Left ventricle myocardium inferior (tissue), 1 donor: Measurements from ENCODE around the gene C10orf143. TPM values are rescaled to one million over a fixed set of nuclear protein-coding genes. Genes with fewer than 3 reads are reported as not detected.

Experiments used
- DNase-seq: peaks from one replicate; pipeline ENCODE4 v3.0.0-alpha.2; 2020
- H3K27ac ChIP-seq: fragments of 200-600 bp; replicated peaks from 2 replicates; pipeline ENCODE4 v1.8.0; 2021
- H3K27me3 ChIP-seq: fragments of 200-600 bp; 2 replicates; pipeline ENCODE4 v1.8.0; 2021; ENCODE audit warnings: low read depth
- H3K36me3 ChIP-seq: fragments of 200-600 bp; 2 replicates; pipeline ENCODE4 v1.8.0; 2021
- H3K4me1 ChIP-seq: fragments of 200-600 bp; 2 replicates; pipeline ENCODE4 v1.8.0; 2021
- H3K4me3 ChIP-seq: fragments of 200-600 bp; 2 replicates; pipeline ENCODE4 v1.8.0; 2021; ENCODE audit warnings: mild to moderate bottlenecking, moderate library complexity
- H3K9me3 ChIP-seq: fragments of 200-600 bp; replicated peaks from 2 replicates; pipeline ENCODE4 v1.8.0; 2021
- CTCF ChIP-seq: fragments of 200-600 bp; IDR thresholded peaks from 2 replicates; pipeline ENCODE4 v1.8.0; 2021; ENCODE audit warnings: antibody characterized with exemption, mild to moderate bottlenecking, borderline replicate concordance
- intact Hi-C: fragments of 100-400 bp; cut with micrococcal nuclease; formaldehyde crosslinking; loops from one replicate; pipeline ENCODE4 v1.11.0; 2022
- total RNA-seq: library from RNA; stranded (reverse); fragmentation: NEBNext Ultra II Directional; extraction: Animal tissue kit (Norgen Biotek cat#: 25700); gene quantifications from one replicate; pipeline ENCODE4 v1.2.1, GENCODE V29; 2021
- donor health status: DM: no; HTN: yes; CAD: no; lungs with severe emphysema.

Gene C10orf143
- total RNA-seq, 1 donor from 2014 or later = 1.7 TPM

GRCh38 chr10:130080461-130080814, 30.2 kb downstream of the C10orf143 start:
- Histone ChIP-seq H3K27ac (no peak overlapping the region), H3K36me3 (peaks cover 18% of the 10 kb centered on the region), H3K4me3 (no peak overlapping the region), H3K4me1 (no peaks in the 10 kb centered on the region), H3K9me3 (peaks cover 12% of the 10 kb centered on the region), H3K27me3 (no peaks in the 10 kb centered on the region)
- no peak for DNase-seq
- intact Hi-C loops = no loop called here
- no peak for TF ChIP-seq CTCF

GRCh38 chr10:130079614-130080460, 30.8 kb downstream of the C10orf143 start:
- Histone ChIP-seq H3K4me3 (no peak overlapping the region), H3K4me1 (no peaks in the 10 kb centered on the region), H3K36me3 (peaks cover 18% of the 10 kb centered on the region), H3K27me3 (no peaks in the 10 kb centered on the region), H3K9me3 (peaks cover 12% of the 10 kb centered on the region), H3K27ac (no peak overlapping the region)
- intact Hi-C loops = no loop called here
- DNase-seq = no peak
- no peak for TF ChIP-seq CTCF

GRCh38 chr10:130078120-130078519, 32.5 kb downstream of the C10orf143 start:
- intact Hi-C loops = no loop called here
- H3K27ac ChIP-seq = no peak overlapping the region
- DNase-seq = no peak
- H3K27me3 ChIP-seq = no peaks in the 10 kb centered on the region
- H3K4me1 ChIP-seq = no peaks in the 10 kb centered on the region
- peaks cover 32% of the 10 kb centered on the region for H3K36me3 ChIP-seq
- H3K9me3 ChIP-seq = peaks cover 1% of the 10 kb centered on the region
- H3K4me3 ChIP-seq = no peak overlapping the region
- TF ChIP-seq CTCF = no peak

GRCh38 chr10:130076681-130077080, 33.9 kb downstream of the C10orf143 start:
- Histone ChIP-seq H3K36me3 (peaks cover 34% of the 10 kb centered on the region), H3K9me3 (peaks cover 15% of the 10 kb centered on the region), H3K27ac (no peak overlapping the region), H3K4me1 (no peaks in the 10 kb centered on the region), H3K27me3 (no peaks in the 10 kb centered on the region), H3K4me3 (no peak overlapping the region)
- TF ChIP-seq CTCF = no peak
- intact Hi-C loops = no loop called here
- no peak for DNase-seq

GRCh38 chr10:130074639-130075038, 36.0 kb downstream of the C10orf143 start:
- Histone ChIP-seq H3K27ac (no peak overlapping the region), H3K36me3 (peaks cover 34% of the 10 kb centered on the region), H3K4me1 (no peaks in the 10 kb centered on the region), H3K4me3 (no peak overlapping the region), H3K9me3 (peaks cover 15% of the 10 kb centered on the region), H3K27me3 (no peaks in the 10 kb centered on the region)
- no peak for DNase-seq
- intact Hi-C loops = no loop called here
- TF ChIP-seq CTCF = no peak
